K562 (cell line): ENCODE data around the gene STK11. TPM values are rescaled to one million over a fixed set of nuclear protein-coding genes. Genes with fewer than 3 reads are reported as not detected.

Experiments used
- ATF7 ChIP-seq: fragments of 450-650 bp; IDR thresholded peaks from 2 replicates; pipeline ENCODE4 v1.7.1; 2014; ENCODE audit warnings: mild to moderate bottlenecking, moderate library complexity
- BDP1 ChIP-seq: IDR thresholded peaks from 3 replicates; pipeline ENCODE4 v1.6.1; 2011; ENCODE audit not compliant: insufficient read length, insufficient read depth
- CXXC5 ChIP-seq: fragments of 250-450 bp; sonication (Bioruptor Pico); IDR thresholded peaks from 2 replicates; pipeline ENCODE4 v1.8.0; 2022; ENCODE audit warnings: inconsistent platforms, mild to moderate bottlenecking, moderate library complexity
- DDX20 ChIP-seq: fragments of 450-650 bp; IDR thresholded peaks from 2 replicates; pipeline ENCODE4 v1.6.1; 2016; ENCODE audit warnings: missing genetic modification characterization, low read depth, mild to moderate bottlenecking, missing compliant biosample characterization, moderate library complexity
- FOXA3 ChIP-seq, 2 experiments: fragments of 450-650 bp in 1 of 2; sonication (generic) in 1 of 2; formaldehyde crosslinking; IDR thresholded peaks in 1 of 2; conservative IDR thresholded peaks in 1 of 2; 2 replicates each; pipeline versions ENCODE4 v1.4.0 to v1.8.0; 2020 to 2022; ENCODE audit warnings: mild to moderate bottlenecking in 2 of 2, missing genetic modification reagents in 1 of 2
- HMGN3 ChIP-seq: IDR thresholded peaks from 2 replicates; pipeline ENCODE4 v1.6.1; 2011; ENCODE audit warnings: borderline replicate concordance, low read depth, mild to moderate bottlenecking, mixed read lengths, low read length; ENCODE audit not compliant: insufficient read length; ENCODE audit errors: extremely low read depth
- ILF3 ChIP-seq: fragments of 450-650 bp; IDR thresholded peaks from 2 replicates; pipeline ENCODE4 v1.6.1; 2018; ENCODE audit warnings: antibody characterized with exemption, mild to moderate bottlenecking, moderate library complexity, borderline replicate concordance
- JUN ChIP-seq, 2 experiments: sonication (generic) in 1 of 2; formaldehyde crosslinking in 1 of 2; IDR thresholded peaks; 2 replicates each; pipeline versions ENCODE4 v1.6.1 to v1.8.0; 2012 to 2022; ENCODE audit warnings: borderline replicate concordance in 2 of 2, mild to moderate bottlenecking in 2 of 2, improper control_type of control experiment in 1 of 2, low read depth in 1 of 2, low read length in 1 of 2, missing genetic modification reagents in 1 of 2
- KDM1A ChIP-seq, 2 experiments: fragments of 450-650 bp; IDR thresholded peaks; 2 replicates each; pipeline ENCODE4 v1.6.1; 2016; ENCODE audit warnings: mild to moderate bottlenecking in 2 of 2
- RFX1 ChIP-seq: fragments of 450-650 bp; IDR thresholded peaks from 2 replicates; pipeline ENCODE4 v1.6.1; 2016; ENCODE audit warnings: mild to moderate bottlenecking, moderate library complexity
- SOX6 ChIP-seq: fragments of 450-650 bp; IDR thresholded peaks from 2 replicates; pipeline ENCODE4 v1.6.1; 2014; ENCODE audit warnings: mild to moderate bottlenecking
- TEAD4 ChIP-seq, 2 experiments: sonication (generic) in 1 of 2; formaldehyde crosslinking in 1 of 2; IDR thresholded peaks; 2 replicates each; pipeline versions ENCODE4 v1.6.1 to v1.8.0; 2012 to 2022; ENCODE audit warnings: borderline replicate concordance in 1 of 2, inconsistent platforms in 1 of 2, low read length in 1 of 2, mild to moderate bottlenecking in 1 of 2, missing genetic modification reagents in 1 of 2
- ZNF695 ChIP-seq: fragments of 450-650 bp; formaldehyde crosslinking; IDR thresholded peaks from 2 replicates; pipeline ENCODE4 v1.4.0; 2020; ENCODE audit warnings: mild to moderate bottlenecking, moderate library complexity
- polyA plus RNA-seq, 8 experiments: library from polyadenylated mRNA; depleted of rRNA in 4 of 8; stranded (reverse) in 5 of 8; unstranded in 3 of 8; fragments of >200 nt; fragmentation: Nextera tagmentation in 2 of 8; fragmentation: Illumina TruSeq in 1 of 8; extraction: Ambion mirVana in 2 of 8; extraction: Trizol in 1 of 8; gene quantifications; 2 replicates each; pipeline versions ENCODE4 v1.2.1 to v1.2.3, GENCODE V29; 2011 to 2014; ENCODE audit warnings: inconsistent platforms in 1 of 8, missing spikeins in 1 of 8
- total RNA-seq, 7 experiments: library from RNA; depleted of rRNA in 6 of 7; stranded (reverse); fragments of >200 nt in 6 of 7; fragmentation: Illumina TruSeq in 2 of 7; extraction: Trizol in 2 of 7; gene quantifications; 2 replicates each; pipeline versions ENCODE4 v1.2.1 to v1.2.3, GENCODE V29; 2011 to 2021; ENCODE audit warnings: low replicate concordance in 1 of 7
- TF ChIP-seq, protein P1 (sequence below): fragments of 450-650 bp; IDR thresholded peaks from 2 replicates; pipeline ENCODE4 v1.6.1; 2016; ENCODE audit warnings: borderline replicate concordance
- TF ChIP-seq, protein P2 (sequence below), 2 experiments: fragments of 450-650 bp; IDR thresholded peaks; 2 replicates each; pipeline ENCODE4 v1.6.1; 2016
- TF ChIP-seq, protein P3 (sequence below): sonication (generic); formaldehyde crosslinking; IDR thresholded peaks from 2 replicates; pipeline ENCODE4 v1.8.1; 2022; ENCODE audit warnings: missing genetic modification reagents
- TF ChIP-seq, protein P4 (sequence below): fragments of 200-800 bp; sonication (Bioruptor generic); IDR thresholded peaks from 2 replicates; pipeline ENCODE4 v1.6.1; 2017; ENCODE audit warnings: missing genetic modification characterization, missing compliant biosample characterization
- TF ChIP-seq, protein P5 (sequence below), 2 experiments: fragments of 250-450 bp in 1 of 2; fragments of 450-650 bp in 1 of 2; sonication (Bioruptor Pico) in 1 of 2; IDR thresholded peaks; 2 replicates each; pipeline versions ENCODE4 v1.6.1 to v1.8.0; 2016 to 2021; ENCODE audit warnings: mild to moderate bottlenecking in 2 of 2, moderate library complexity in 2 of 2, missing compliant biosample characterization in 1 of 2, missing genetic modification characterization in 1 of 2

STK11 gene
- total and polyA plus RNA-seq, 9 of the 15 experiments (the other 6 are each of a cell fraction or from before 2014, with no cell fraction given): 0.15 to 96.5 (median 31.7) TPM

DNA sequence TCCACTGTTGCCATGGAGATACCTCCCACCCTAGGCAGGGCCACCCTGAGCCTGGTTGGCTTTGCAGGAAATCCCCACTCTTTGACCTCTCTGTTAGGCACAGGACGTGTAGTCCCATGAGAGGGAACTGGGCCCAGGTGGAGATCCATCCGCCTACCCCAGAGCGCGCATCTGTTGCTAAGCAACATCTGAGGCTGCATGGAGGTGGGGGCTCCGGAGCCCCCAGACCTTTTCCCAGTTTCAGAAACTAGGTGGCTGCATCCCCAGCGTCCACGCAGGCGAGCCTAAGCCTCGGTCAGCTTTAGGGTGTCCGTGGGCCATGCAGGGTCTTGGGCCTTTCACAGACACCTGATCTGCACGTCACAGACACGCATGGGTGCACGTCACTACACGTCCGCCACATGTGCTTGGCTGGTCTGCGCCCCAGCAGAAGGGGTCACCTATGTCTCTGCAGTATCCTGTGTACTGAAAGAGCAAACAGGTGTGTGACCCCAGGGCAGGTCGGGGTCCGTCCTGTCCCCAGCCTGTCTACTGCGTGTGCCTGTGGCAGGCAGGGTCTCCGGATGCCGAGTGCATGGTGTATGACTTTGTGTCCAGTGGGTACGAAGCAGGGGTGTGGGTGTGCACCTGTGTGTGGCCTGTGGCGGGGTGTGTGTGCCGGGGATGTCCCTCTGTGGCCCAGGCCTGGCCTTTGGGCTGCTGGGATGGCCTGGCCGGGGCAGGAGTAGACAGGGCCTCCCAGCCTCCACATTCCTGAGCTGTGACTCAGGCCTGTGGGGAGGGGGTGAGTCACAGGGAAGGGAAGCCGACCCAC is 59.4 kb downstream of the STK11 start (continued):
- TF ChIP-seq, protein P1, sequence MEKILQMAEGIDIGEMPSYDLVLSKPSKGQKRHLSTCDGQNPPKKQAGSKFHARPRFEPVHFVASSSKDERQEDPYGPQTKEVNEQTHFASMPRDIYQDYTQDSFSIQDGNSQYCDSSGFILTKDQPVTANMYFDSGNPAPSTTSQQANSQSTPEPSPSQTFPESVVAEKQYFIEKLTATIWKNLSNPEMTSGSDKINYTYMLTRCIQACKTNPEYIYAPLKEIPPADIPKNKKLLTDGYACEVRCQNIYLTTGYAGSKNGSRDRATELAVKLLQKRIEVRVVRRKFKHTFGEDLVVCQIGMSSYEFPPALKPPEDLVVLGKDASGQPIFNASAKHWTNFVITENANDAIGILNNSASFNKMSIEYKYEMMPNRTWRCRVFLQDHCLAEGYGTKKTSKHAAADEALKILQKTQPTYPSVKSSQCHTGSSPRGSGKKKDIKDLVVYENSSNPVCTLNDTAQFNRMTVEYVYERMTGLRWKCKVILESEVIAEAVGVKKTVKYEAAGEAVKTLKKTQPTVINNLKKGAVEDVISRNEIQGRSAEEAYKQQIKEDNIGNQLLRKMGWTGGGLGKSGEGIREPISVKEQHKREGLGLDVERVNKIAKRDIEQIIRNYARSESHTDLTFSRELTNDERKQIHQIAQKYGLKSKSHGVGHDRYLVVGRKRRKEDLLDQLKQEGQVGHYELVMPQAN: no peak
- TF ChIP-seq JUN (IDR thresholded peaks at IDR 0.05; ENCODE audit: borderline replicate concordance, low read depth, low read length) (peak; percentile 98), JUN (CRISPR knock-in tag; IDR thresholded peaks at IDR 0.05; ENCODE audit: borderline replicate concordance) (peak; percentile 96), BDP1 (no peak), CXXC5 (CRISPR knock-in tag) (0 out of 2 replicates have a peak, but pooled peaks have one; percentile 18), FOXA3 (CRISPR knock-in tag; conservative IDR thresholded peaks at IDR 0.05 in 1 of 2, IDR thresholded peaks at IDR 0.05 in 1 of 2) (peak in 1 of 2 experiments; percentile 36; a peak in 1 of 4 replicates), ZNF695 (CRISPR knock-in tag) (no peak), SOX6 (peak; percentile 20; the same call in 1 of the 2 replicates), HMGN3 (peak; percentile 14), RFX1 (peak; percentile 87), TEAD4 (IDR thresholded peaks at IDR 0.05; ENCODE audit: low read length) (peak; percentile 93), TEAD4 (CRISPR knock-in tag; IDR thresholded peaks at IDR 0.05; ENCODE audit: borderline replicate concordance) (peak; percentile 97), ILF3 (no peak), ATF7 (peak; percentile 63), DDX20 (no peak), KDM1A (IDR thresholded peaks at IDR 0.05) (peak; percentile 32 to 40; a peak in 1 of 4 replicates)
- TF ChIP-seq, protein P2, sequence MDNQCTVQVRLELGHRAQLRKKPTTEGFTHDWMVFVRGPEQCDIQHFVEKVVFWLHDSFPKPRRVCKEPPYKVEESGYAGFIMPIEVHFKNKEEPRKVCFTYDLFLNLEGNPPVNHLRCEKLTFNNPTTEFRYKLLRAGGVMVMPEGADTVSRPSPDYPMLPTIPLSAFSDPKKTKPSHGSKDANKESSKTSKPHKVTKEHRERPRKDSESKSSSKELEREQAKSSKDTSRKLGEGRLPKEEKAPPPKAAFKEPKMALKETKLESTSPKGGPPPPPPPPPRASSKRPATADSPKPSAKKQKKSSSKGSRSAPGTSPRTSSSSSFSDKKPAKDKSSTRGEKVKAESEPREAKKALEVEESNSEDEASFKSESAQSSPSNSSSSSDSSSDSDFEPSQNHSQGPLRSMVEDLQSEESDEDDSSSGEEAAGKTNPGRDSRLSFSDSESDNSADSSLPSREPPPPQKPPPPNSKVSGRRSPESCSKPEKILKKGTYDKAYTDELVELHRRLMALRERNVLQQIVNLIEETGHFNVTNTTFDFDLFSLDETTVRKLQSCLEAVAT (IDR thresholded peaks at IDR 0.05): peak in 1 of 2 experiments; percentile 46; a peak in 2 of 4 replicates
- TF ChIP-seq, protein P3, sequence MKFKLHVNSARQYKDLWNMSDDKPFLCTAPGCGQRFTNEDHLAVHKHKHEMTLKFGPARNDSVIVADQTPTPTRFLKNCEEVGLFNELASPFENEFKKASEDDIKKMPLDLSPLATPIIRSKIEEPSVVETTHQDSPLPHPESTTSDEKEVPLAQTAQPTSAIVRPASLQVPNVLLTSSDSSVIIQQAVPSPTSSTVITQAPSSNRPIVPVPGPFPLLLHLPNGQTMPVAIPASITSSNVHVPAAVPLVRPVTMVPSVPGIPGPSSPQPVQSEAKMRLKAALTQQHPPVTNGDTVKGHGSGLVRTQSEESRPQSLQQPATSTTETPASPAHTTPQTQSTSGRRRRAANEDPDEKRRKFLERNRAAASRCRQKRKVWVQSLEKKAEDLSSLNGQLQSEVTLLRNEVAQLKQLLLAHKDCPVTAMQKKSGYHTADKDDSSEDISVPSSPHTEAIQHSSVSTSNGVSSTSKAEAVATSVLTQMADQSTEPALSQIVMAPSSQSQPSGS: peak; percentile 64; the same call in 1 of the 2 replicates
- TF ChIP-seq, protein P4, sequence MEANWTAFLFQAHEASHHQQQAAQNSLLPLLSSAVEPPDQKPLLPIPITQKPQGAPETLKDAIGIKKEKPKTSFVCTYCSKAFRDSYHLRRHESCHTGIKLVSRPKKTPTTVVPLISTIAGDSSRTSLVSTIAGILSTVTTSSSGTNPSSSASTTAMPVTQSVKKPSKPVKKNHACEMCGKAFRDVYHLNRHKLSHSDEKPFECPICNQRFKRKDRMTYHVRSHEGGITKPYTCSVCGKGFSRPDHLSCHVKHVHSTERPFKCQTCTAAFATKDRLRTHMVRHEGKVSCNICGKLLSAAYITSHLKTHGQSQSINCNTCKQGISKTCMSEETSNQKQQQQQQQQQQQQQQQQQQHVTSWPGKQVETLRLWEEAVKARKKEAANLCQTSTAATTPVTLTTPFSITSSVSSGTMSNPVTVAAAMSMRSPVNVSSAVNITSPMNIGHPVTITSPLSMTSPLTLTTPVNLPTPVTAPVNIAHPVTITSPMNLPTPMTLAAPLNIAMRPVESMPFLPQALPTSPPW (CRISPR knock-in tag): peak; percentile 55
- TF ChIP-seq, protein P5, sequence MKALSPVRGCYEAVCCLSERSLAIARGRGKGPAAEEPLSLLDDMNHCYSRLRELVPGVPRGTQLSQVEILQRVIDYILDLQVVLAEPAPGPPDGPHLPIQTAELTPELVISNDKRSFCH (CRISPR knock-in tag; IDR thresholded peaks at IDR 0.05): no peak
- TF ChIP-seq, protein P5 (tag; IDR thresholded peaks at IDR 0.05): no peak
